CD4-positive, alpha-beta T cell (primary cell): ENCODE measurements around the gene MTHFD2L. TPM values are rescaled to one million over a fixed set of nuclear protein-coding genes. Genes with fewer than 3 reads are reported as not detected.

Source experiments
- ATAC-seq: fragments of 200-7000 bp; cut with Tn5 transposase; one replicate; pipeline ENCODE4 v1.10.0; 2022; ENCODE audit warnings: mild to moderate bottlenecking; ENCODE audit not compliant: poor library complexity
- CTCF ChIA-PET: fragments of 350-600 bp; sonication (Branson Sonifier 250); formaldehyde crosslinking; loops from one replicate; lab custom pipeline; 2021; ENCODE audit warnings: antibody characterized with exemption, inconsistent platforms; lab: Charles Lee
- POLR2A ChIA-PET: fragments of 350-600 bp; sonication (Branson Sonifier 250); formaldehyde crosslinking; loops from one replicate; lab custom pipeline; 2021; ENCODE audit warnings: antibody characterized with exemption, inconsistent platforms; lab: Charles Lee
- DNase-seq, 14 experiments: peaks; one replicate each; pipeline ENCODE4 v3.0.0-alpha.2; 2013 to 2020; ENCODE audit warnings: mixed read lengths in 2 of 14
- H3K27ac ChIP-seq, 2 donors: one replicate each; pipeline versions ENCODE4 v1.5.1 to v1.7.0; 2013; ENCODE audit warnings: low read length in 2 of 2, low read depth in 1 of 2, mild to moderate bottlenecking in 1 of 2
- H3K27me3 ChIP-seq, 2 experiments: 1 replicate in 1 of 2; 2 replicates in 1 of 2; pipeline versions ENCODE4 v1.6.1 to v1.7.0; 2013; ENCODE audit warnings: low read length in 2 of 2, control low read depth in 1 of 2, mild to moderate bottlenecking in 1 of 2, moderate library complexity in 1 of 2; ENCODE audit not compliant: insufficient read depth in 2 of 2, control insufficient read depth in 1 of 2
- H3K36me3 ChIP-seq: one replicate; pipeline ENCODE4 v1.6.1; 2013; ENCODE audit warnings: low read length, control low read depth; ENCODE audit not compliant: insufficient read depth
- H3K4me1 ChIP-seq: one replicate; pipeline ENCODE4 v1.6.1; 2013; ENCODE audit warnings: low read length, control low read depth; ENCODE audit not compliant: insufficient read depth
- H3K4me3 ChIP-seq: one replicate; pipeline ENCODE4 v1.5.1; 2013; ENCODE audit warnings: mild to moderate bottlenecking, low read length, moderate library complexity
- H3K9me3 ChIP-seq, 2 experiments: 1 replicate in 1 of 2; 2 replicates in 1 of 2; pipeline versions ENCODE4 v1.6.1 to v1.7.0; 2013; ENCODE audit warnings: low read length in 2 of 2, mild to moderate bottlenecking in 2 of 2, control low read depth in 1 of 2, moderate library complexity in 1 of 2; ENCODE audit not compliant: control insufficient read depth in 1 of 2, insufficient read depth in 1 of 2
- H3K27ac Mint-ChIP-seq: one replicate; pipeline ENCODE4 v1.8.0; 2020; ENCODE audit warnings: mixed read lengths
- H3K27me3 Mint-ChIP-seq: one replicate; pipeline ENCODE4 v1.8.0; 2021; ENCODE audit warnings: mixed read lengths
- H3K36me3 Mint-ChIP-seq: one replicate; pipeline ENCODE4 v1.8.0; 2021; ENCODE audit warnings: low read depth, mixed read lengths
- H3K4me1 Mint-ChIP-seq: one replicate; pipeline ENCODE4 v1.8.0; 2021; ENCODE audit warnings: low read depth, mixed read lengths
- H3K4me3 Mint-ChIP-seq: one replicate; pipeline ENCODE4 v1.8.0; 2020; ENCODE audit warnings: mild to moderate bottlenecking, mixed read lengths
- H3K9me3 Mint-ChIP-seq: one replicate; pipeline ENCODE4 v1.8.0; 2020; ENCODE audit warnings: mixed read lengths
- CTCF ChIP-seq: fragments of 200-600 bp; IDR thresholded peaks from one replicate; pipeline ENCODE4 v1.8.0; 2022; ENCODE audit warnings: antibody characterized with exemption, mild to moderate bottlenecking
- intact Hi-C, 2 experiments: fragments of 100-400 bp; cut with DNase I in 1 of 2; cut with micrococcal nuclease in 1 of 2; formaldehyde crosslinking; loops; one replicate each; pipeline versions ENCODE4 v1.15.1 to v1.9.0; 2023 to 2025; cut with DNase I, micrococcal nuclease
- total RNA-seq, 174 experiments: library from RNA in 2 of 174; stranded (reverse) in 2 of 174; gene quantifications; one replicate each; pipeline ENCODE4 v1.2.3 and lab custom pipeline; 2021 to 2026

The MTHFD2L gene
- total RNA-seq, 2 experiments from 2014 or later: 13.7 to 14.4 TPM

GRCh38 chr4:74331252-74331651 is 173.3 kb downstream of the MTHFD2L start:
- intact Hi-C loops: no loop called here
- Mint-ChIP-seq H3K27me3 (peaks cover 11% of the 10 kb centered on the region), H3K4me3 (no peak overlapping the region), H3K4me1 (no peaks in the 10 kb centered on the region), H3K27ac (no peak overlapping the region), H3K36me3 (no peaks in the 10 kb centered on the region), H3K9me3 (no peaks in the 10 kb centered on the region)
- H3K27me3 ChIP-seq: no peaks in the 10 kb centered on the region
- POLR2A ChIA-PET: no interaction called here
- H3K9me3 ChIP-seq: peaks cover 0 to 4% of the 10 kb centered on the region in 2 experiments
- no peak overlapping the region for H3K4me3 ChIP-seq
- CTCF ChIA-PET: no interaction called here
- TF ChIP-seq CTCF: no peak
- ATAC-seq (no peak), DNase-seq (no peak)
- H3K36me3 ChIP-seq: no peaks in the 10 kb centered on the region
- no peak overlapping the region for H3K27ac ChIP-seq
- no peaks in the 10 kb centered on the region for H3K4me1 ChIP-seq

- Mint-ChIP-seq H3K27me3 (peaks cover 11% of the 10 kb centered on the region), H3K27ac (no peak overlapping the region), H3K9me3 (no peaks in the 10 kb centered on the region), H3K36me3 (no peaks in the 10 kb centered on the region), H3K4me1 (no peaks in the 10 kb centered on the region), H3K4me3 (no peak overlapping the region)
- DNase-seq: no peak
- no peak overlapping the region for H3K27ac ChIP-seq
- H3K27me3 ChIP-seq: no peaks in the 10 kb centered on the region
- intact Hi-C loops: no loop called here
- peaks cover 0 to 4% of the 10 kb centered on the region in 2 experiments for H3K9me3 ChIP-seq
- ATAC-seq: no peak
- CTCF ChIA-PET: no interaction called here
- POLR2A ChIA-PET: interaction anchor here (0.6 kb wide), 1 partner anchor 18 kb away, joined by 3 read pairs; no protein-coding TSS in a partner anchor
- no peaks in the 10 kb centered on the region for H3K36me3 ChIP-seq
- H3K4me1 ChIP-seq: no peaks in the 10 kb centered on the region
- no peak overlapping the region for H3K4me3 ChIP-seq
- TF ChIP-seq CTCF: no peak
These were observed 174.0 kb downstream of the MTHFD2L start for GRCh38 chr4:74331944-74332343.

- POLR2A ChIA-PET: no interaction called here
- H3K27ac ChIP-seq: no peak overlapping the region
- peaks cover 0 to 4% of the 10 kb centered on the region in 2 experiments for H3K9me3 ChIP-seq
- CTCF ChIA-PET: no interaction called here
- Mint-ChIP-seq H3K27ac (no peak overlapping the region), H3K4me3 (no peak overlapping the region), H3K36me3 (no peaks in the 10 kb centered on the region), H3K9me3 (no peaks in the 10 kb centered on the region), H3K4me1 (no peaks in the 10 kb centered on the region), H3K27me3 (no peaks in the 10 kb centered on the region)
- intact Hi-C loops: no loop called here
- TF ChIP-seq CTCF: no peak
- no peak for DNase-seq
- no peaks in the 10 kb centered on the region for H3K27me3 ChIP-seq
- no peak for ATAC-seq
- no peaks in the 10 kb centered on the region for H3K4me1 ChIP-seq
- no peaks in the 10 kb centered on the region for H3K36me3 ChIP-seq
- no peak overlapping the region for H3K4me3 ChIP-seq
These were observed 176.7 kb downstream of the MTHFD2L start for GRCh38 chr4:74334636-74335035.
